ENCODE data around the gene PLA2G3.
A peak's percentile ranks its signal among the peaks of the same experiment; 100 is the strongest.
"Not testable (repeated sequence)": the region's sequence is repeated elsewhere in the genome, so short reads cannot be mapped to it uniquely, and the experiment has no call there.

PLA2G3 gene, protein sequence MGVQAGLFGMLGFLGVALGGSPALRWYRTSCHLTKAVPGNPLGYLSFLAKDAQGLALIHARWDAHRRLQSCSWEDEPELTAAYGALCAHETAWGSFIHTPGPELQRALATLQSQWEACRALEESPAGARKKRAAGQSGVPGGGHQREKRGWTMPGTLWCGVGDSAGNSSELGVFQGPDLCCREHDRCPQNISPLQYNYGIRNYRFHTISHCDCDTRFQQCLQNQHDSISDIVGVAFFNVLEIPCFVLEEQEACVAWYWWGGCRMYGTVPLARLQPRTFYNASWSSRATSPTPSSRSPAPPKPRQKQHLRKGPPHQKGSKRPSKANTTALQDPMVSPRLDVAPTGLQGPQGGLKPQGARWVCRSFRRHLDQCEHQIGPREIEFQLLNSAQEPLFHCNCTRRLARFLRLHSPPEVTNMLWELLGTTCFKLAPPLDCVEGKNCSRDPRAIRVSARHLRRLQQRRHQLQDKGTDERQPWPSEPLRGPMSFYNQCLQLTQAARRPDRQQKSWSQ

GRCh38 chr22:31139866-31140716, at the start of gene PLA2G3:
TSS of gene PLA2G3 (minus strand) at chr22:31140508. CDS start at chr22:31140354, 154 bp downstream.
- no peak for DNase-seq

GRCh38 chr22:31187627-31188026, 47.3 kb upstream of the PLA2G3 start:
- no peak for DNase-seq

- no peak for DNase-seq
Measured at GRCh38 chr22:31185056-31185455, 44.7 kb upstream of the PLA2G3 start.

DNA sequence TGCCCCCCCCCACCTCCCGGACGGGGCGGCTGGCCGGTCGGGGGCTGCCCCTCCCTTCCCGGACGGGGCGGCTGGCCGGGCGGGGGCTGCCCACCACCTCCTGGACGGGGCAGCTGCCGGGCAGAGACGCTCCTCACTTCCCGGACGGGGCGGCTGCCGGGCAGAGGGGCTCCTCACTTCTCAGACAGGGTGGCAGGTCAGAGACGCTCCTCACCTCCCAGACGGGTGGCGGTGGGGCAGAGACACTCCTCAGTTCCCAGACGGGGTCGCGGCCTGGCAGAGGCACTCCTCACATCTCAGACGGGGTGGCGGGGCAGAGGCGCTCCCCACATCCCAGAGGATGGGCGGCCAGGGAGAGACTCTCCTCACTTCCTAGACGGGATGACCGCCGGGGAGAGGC, 43.7 kb upstream of the PLA2G3 start:
- no peak for DNase-seq

DNA sequence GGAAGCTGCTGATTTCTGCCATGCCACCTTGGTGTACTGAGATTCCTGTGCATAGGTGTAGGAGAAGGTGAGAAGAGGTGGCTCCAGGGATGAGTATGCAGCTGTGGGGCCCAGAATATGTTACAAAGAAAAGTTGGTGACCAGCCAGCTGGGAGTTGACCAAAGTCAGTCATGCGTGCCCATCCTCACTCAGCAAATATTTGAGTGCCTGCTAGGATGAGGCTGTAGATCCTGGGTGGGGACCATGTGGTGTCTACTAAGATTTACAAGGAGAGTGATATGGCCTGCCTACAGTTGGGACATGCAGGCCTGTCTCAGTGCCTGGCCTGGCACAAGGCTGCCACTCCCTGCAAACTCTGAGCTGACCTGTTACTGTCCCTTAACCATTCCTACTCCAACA, 39.0 kb upstream of the PLA2G3 start:
- no peak for DNase-seq

DNA sequence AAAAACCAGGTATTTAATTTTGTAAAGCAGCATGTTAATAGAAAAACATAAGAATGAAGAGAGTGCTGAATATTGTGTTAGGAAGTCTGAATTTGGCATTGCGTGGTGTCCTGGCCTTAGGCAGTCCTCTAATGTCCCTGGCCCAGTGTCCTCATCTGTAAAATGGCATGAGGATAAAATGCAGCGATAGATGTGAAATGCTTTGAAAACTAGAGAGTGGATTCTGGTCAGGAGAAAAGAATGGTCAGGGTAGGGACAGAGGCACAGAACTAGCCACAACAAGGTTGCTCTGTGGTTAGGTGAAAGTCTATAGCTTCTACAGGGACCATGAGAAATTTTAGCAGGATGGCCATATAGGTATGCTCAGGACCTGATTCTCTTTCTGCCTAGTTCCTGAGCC, 38.6 kb upstream of the PLA2G3 start:
- no peak for DNase-seq

DNA sequence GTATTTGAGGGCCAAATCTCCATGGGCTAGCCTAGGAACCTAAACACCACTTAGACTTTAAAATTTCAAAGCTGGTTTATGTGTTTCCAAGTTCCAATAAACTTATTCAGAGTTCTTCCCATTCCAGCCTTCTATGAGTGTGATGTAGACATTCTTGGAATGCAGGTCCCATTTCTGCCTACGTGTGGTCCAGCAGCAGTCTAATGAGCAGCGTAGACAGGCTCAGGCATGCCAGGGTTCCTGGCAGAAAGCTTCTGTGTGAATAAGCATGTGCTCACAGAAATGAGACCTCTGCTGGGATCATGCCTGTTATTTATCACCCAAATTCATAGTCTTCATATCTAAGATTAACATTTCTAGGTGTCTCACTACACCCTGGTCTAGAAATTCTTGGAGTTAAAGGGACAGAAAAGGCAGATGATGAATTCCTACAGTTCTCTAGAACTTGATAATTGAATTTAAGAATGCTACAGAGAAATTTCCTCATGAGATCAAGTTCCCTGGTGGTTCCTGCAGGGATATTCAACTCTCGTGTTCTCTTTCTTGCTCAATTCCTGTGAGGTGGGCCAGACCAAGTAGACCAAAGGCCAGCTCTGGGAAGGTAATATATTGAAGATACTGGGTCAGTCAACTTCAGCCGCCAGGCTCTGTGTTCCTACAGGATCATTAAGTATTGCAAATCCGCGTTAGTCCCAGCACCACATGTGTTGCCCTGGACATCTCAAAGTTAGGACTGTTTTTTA, 37.3 kb upstream of the PLA2G3 start:
- DNase-seq, result no peak

GRCh38 chr22:31176923-31177322, 36.6 kb upstream of the PLA2G3 start:
- no peak for DNase-seq

DNA sequence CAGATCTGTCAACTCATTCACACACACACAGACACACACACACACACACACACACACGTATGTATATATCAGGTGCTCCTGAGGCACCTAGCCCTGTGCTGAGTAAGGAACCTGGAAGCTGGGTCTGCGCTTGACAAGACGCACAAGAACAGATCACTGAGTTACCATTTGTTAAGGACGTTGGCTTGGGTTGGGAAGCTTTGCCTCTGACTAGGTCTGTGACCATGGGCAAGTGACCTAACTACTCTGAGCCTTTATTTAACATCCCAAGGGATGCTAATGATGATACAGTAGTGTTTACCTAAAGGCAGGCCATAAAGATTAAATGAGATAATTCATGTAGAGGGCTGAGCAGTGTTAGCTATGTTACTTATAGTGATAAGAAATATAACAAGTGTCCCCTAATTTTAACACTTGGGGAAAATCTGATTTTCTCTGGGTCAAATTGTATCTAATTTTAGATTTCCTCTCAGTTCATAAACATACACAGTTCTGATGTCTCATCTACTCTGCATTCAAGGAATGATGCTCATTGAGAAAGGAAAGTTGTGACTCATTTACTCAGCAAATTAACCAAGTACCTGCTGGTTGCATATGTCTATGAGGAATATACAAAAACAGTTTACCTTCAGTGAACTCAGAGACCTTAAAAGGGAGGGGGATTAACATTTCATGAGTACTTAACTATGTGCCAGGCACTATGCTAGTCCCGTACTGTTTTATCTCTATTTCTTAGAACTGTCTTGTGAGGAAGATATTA, 33.3 kb upstream of the PLA2G3 start:
- no peak for DNase-seq

- not testable (repeated sequence) for DNase-seq
Measured at GRCh38 chr22:31171734-31172133, 31.4 kb upstream of the PLA2G3 start.

DNA sequence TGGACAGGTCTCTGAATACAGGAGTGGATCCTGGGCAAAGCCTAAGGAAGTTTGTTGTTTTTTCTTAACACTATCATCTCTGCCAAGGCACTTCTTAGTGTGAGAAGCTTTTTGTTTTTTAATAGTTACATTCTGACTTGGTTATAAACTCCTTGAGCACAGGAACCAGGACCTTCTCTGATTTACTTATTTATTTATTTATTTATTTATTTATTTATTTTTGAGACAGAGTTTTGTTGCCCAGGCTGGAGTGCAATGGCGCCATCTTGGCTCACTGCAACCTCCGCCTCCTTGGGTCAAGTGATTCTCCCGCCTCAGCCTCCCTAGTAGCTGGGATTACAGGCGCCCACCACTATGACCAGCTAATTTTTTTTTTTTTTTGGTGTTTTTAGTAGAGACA, 30.7 kb upstream of the PLA2G3 start:
- DNase-seq, result no peak

GRCh38 chr22:31162015-31162765, 21.9 kb upstream of the PLA2G3 start:
- no peak for DNase-seq

- no peak for DNase-seq
Measured at GRCh38 chr22:31161386-31161785, 21.1 kb upstream of the PLA2G3 start.

- no peak for DNase-seq
Measured at GRCh38 chr22:31160328-31160978, 20.1 kb upstream of the PLA2G3 start.

GRCh38 chr22:31155422-31155821, 15.1 kb upstream of the PLA2G3 start:
- DNase-seq, result no peak

- no peak for DNase-seq
Measured at GRCh38 chr22:31154975-31155374, 14.7 kb upstream of the PLA2G3 start.

GRCh38 chr22:31153357-31153756, 13.0 kb upstream of the PLA2G3 start:
- no peak for DNase-seq

GRCh38 chr22:31151872-31152271, 11.6 kb upstream of the PLA2G3 start:
- no peak for DNase-seq

DNA sequence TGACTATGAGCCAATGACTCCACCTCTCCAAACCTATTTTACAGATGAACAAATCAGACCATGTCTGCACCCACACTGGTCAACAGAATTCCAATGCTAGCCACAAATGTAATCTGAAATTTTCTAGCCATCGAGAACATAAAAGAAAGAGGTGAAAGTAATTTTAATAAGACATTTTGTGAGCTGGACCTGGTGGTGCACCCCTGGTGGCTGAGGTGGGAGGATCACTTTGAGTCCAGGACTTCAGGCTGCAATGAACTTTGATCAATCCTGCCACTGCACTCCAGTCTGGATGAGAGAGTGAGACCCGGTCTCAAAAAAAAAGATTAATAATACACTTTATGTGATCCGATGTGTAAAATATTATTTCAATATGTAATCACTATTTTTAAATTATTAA, 10.3 kb upstream of the PLA2G3 start:
- DNase-seq, result no peak

DNA sequence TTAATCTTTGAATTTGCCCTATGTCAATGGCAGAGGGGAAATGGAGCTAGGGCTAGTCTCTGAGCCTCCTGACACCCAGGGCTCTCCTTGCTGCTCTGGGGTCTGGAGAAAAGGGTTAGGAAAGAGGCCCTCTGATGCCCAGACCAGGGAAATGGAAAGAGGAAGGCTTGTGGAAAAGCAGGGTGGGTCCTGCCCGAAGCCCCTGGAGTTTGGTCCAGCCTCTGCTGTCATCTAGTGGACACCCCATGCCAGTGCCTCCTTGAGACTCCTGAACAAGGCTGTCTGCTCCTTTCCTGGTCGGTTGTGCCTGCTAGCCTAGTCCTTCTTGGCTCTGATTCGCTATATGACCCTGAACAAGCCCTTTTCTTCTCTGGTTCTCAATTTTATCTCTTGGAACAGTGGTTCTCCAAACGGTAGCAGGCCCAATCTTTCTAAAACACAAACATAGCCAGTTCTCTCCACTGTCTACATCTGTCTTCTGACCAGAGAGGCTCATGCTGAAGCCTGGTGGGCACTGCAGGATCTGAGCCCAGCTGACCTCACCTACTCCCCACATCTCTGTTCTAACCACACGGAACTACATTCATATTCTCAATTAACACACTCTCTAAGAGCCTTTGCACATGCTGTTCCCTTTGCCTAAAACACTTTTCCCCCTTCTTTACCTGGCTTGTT, 8.8 kb upstream of the PLA2G3 start:
- peak; percentile 27 for DNase-seq

Data from activated T-cell treated with anti-CD3 and anti-CD28 coated beads, Interleukin-2, amount 50 U/mL, for 1 hour (primary cell).